Thyroid gland (tissue), 4 donors: ENCODE measurements around the gene ACBD7. TPM values are rescaled to one million over a fixed set of nuclear protein-coding genes. Genes with fewer than 3 reads are reported as not detected.

Experiments
- DNase-seq, 2 donors: peaks; one replicate each; pipeline ENCODE4 v3.0.0-alpha.2; 2019
- H3K27ac ChIP-seq, 3 donors: fragments of 200-600 bp; sonication (generic); 1 replicate in 2 of 3; 2 replicates in 1 of 3; pipeline ENCODE4 v1.5.1; 2016 to 2019; ENCODE audit warnings: mild to moderate bottlenecking in 1 of 3, moderate library complexity in 1 of 3
- H3K27me3 ChIP-seq: fragments of 200-600 bp; sonication (generic); one replicate; pipeline ENCODE4 v1.5.1; 2019
- H3K36me3 ChIP-seq, 2 donors: fragments of 200-600 bp; sonication (generic); one replicate each; pipeline ENCODE4 v1.5.1; 2016 to 2019
- H3K4me1 ChIP-seq, 2 donors: fragments of 200-600 bp; sonication (generic); one replicate each; pipeline ENCODE4 v1.5.1; 2017 to 2019
- H3K4me3 ChIP-seq, 3 donors: fragments of 200-600 bp; sonication (generic); replicated peaks in 1 of 3; 1 replicate in 2 of 3; 2 replicates in 1 of 3; pipeline ENCODE4 v1.5.1; 2016; ENCODE audit warnings: mild to moderate bottlenecking in 1 of 3
- H3K9me3 ChIP-seq: fragments of 200-600 bp; sonication (generic); one replicate; pipeline ENCODE4 v1.5.1; 2017
- CTCF ChIP-seq, 6 experiments: fragments of 200-600 bp in 3 of 6; fragments of 450-650 bp in 3 of 6; sonication (generic) in 3 of 6; IDR thresholded peaks; one replicate each; pipeline ENCODE4 v1.5.1; 2016 to 2019; ENCODE audit warnings: antibody characterized with exemption in 6 of 6, mild to moderate bottlenecking in 2 of 6, inconsistent platforms in 1 of 6, moderate library complexity in 1 of 6
- POLR2A ChIP-seq, 2 donors: fragments of 450-650 bp; IDR thresholded peaks; one replicate each; pipeline ENCODE4 v1.6.1; 2017; ENCODE audit warnings: antibody characterized with exemption in 2 of 2, mild to moderate bottlenecking in 2 of 2, moderate library complexity in 1 of 2
- WGBS, 2 donors: methylation state at CpG; one replicate each; pipeline ENCODE4 v1.1.5; 2017; 5-methylcytosine and 5-hydroxymethylcytosine counted together
- intact Hi-C: fragments of 100-400 bp; cut with DNase I; formaldehyde crosslinking; loops from one replicate; pipeline ENCODE4 v1.15.1; 2023
- total RNA-seq, 4 donors: library from RNA; depleted of rRNA; stranded (reverse); fragments of >200 nt; gene quantifications; one replicate each; pipeline ENCODE4 v1.2.3, GENCODE V29; 2016

Gene ACBD7
- 1 to 10 TPM in 2 of 4 donors, under 1 TPM in 2; 0.54 to 1.3 (median 1.0) TPM for total RNA-seq

- peaks cover 4 to 9% of the 10 kb centered on the region in 2 donors for H3K4me1 ChIP-seq
- TF ChIP-seq CTCF (IDR thresholded peaks at IDR 0.05) = peak; percentile 8 to 70 (median 60)
- TF ChIP-seq POLR2A (IDR thresholded peaks at IDR 0.05) = peak in 1 of 2 donors; percentile 29
- intact Hi-C loops = no loop called here
- DNase-seq = peak; percentile 82 to 83
- H3K9me3 ChIP-seq = no peaks in the 10 kb centered on the region
- WGBS, 2 donors = 12 to 16% methylated on average over 27 to 34 of the region's 63 CpGs
- no peaks in the 10 kb centered on the region for H3K27me3 ChIP-seq
- no peaks in the 10 kb centered on the region for H3K36me3 ChIP-seq
- H3K4me3 ChIP-seq = peak within 1 kb of the TSS; percentile 10 to 36 (median 31)
- no peak within 1 kb of the TSS for H3K27ac ChIP-seq
Measured at GRCh38 chr10:15088428-15089261, at the start of gene ACBD7. Gene ACBD7 (minus strand): TSS chr10:15088776. CDS start chr10:15088728, 48 bp downstream.

DNA sequence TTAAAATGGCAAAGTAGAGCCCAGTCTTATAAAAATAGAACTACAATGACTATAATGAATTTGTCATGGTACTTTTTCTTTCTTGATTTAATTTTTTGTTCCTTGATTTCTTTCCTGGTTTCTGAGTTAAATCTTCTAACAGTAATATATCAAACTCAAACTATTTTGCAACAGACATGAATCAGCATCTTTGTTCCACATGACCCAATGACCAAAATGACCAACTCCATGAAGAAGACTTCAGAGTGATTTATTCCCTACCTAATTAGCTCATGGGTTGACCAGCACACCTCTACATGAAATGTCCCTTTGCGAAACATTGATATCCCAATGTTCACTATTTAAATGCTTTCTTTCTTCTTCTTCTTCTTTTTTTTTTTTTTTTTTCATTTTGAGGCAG, 49.1 kb upstream of the ACBD7 start:
- no peaks in the 10 kb centered on the region for H3K9me3 ChIP-seq
- WGBS, 2 donors = 95 to 98% methylated on average over 1 of the region's 1 CpG
- DNase-seq = no peak
- H3K4me1 ChIP-seq = peaks cover 0 to 3% of the 10 kb centered on the region in 2 donors
- TF ChIP-seq CTCF (IDR thresholded peaks at IDR 0.05) (no peak), POLR2A (IDR thresholded peaks at IDR 0.05) (no peak)
- no peak overlapping the region for H3K4me3 ChIP-seq
- H3K36me3 ChIP-seq = peaks cover 5 to 13% of the 10 kb centered on the region in 2 donors
- intact Hi-C loops = no loop called here
- H3K27ac ChIP-seq = no peak overlapping the region
- no peaks in the 10 kb centered on the region for H3K27me3 ChIP-seq

- intact Hi-C loops = no loop called here
- Histone ChIP-seq H3K36me3 (peaks cover 9 to 16% of the 10 kb centered on the region in 2 donors), H3K4me1 (peaks cover 0 to 3% of the 10 kb centered on the region in 2 donors), H3K9me3 (no peaks in the 10 kb centered on the region), H3K4me3 (no peak overlapping the region), H3K27me3 (no peaks in the 10 kb centered on the region), H3K27ac (no peak overlapping the region)
- WGBS, 2 donors = 57 to 67% methylated on average over 4 of the region's 4 CpGs
- TF ChIP-seq CTCF (IDR thresholded peaks at IDR 0.05) (no peak), POLR2A (IDR thresholded peaks at IDR 0.05) (no peak)
- DNase-seq = no peak
Measured at GRCh38 chr10:15137036-15137359, 48.4 kb upstream of the ACBD7 start.

DNA sequence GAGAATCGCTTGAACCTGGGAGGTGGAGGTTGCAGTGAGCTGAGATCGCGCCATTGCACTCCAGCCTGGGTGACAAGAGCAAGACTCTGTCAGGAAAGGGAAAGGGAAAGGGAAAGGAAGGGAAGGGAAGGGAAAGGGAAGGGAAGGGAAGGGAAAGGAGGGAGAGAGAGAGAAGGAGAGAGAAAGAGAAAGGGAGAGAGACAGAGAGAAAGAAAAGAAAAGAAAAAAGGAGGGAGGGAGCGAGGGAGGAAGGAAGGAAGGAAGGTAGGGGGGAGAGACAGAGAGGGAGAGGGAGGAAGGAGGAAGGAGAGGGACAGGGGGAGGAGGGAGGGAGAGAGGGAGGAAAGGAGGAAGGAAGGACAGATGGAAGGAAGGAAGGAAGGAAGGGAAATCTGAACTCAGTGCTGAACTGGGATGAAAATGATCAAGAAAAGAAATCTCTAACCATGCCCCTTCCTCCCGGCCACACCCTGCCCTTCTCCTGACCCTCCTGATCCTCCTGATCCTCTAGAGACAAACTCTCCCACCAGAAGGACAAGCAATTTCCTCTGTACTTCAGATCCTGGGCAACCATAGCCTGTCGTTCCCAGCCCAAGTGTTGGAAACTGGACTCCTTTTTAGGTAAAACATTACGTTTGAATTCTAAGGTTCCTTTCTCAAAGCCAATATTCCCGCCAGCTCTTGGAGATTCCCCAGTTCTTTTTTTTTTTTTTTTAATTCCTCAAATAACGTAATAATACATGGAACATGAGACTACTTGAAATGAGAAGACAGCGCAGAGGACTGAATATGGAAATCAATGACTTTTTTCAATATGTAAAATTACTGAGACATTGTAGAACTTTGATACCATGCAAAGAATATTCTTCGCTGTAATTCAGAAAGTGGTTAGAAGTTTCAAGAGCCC, 47.8 kb upstream of the ACBD7 start:
- intact Hi-C loops = no loop called here
- TF ChIP-seq CTCF (IDR thresholded peaks at IDR 0.05) = no peak
- no peak for TF ChIP-seq POLR2A (IDR thresholded peaks at IDR 0.05)
- no peaks in the 10 kb centered on the region for H3K4me1 ChIP-seq
- no peaks in the 10 kb centered on the region for H3K27me3 ChIP-seq
- no peak overlapping the region for H3K4me3 ChIP-seq
- no peaks in the 10 kb centered on the region for H3K9me3 ChIP-seq
- H3K36me3 ChIP-seq = peaks cover 9 to 16% of the 10 kb centered on the region in 2 donors
- DNase-seq = no peak
- H3K27ac ChIP-seq = no peak overlapping the region
- WGBS, 2 donors = 87% methylated on average over 11 of the region's 11 CpGs
